NCI-H128 (cell line): ENCODE data around the gene LSM3.

Experiments
- DNase-seq: peaks from one replicate; lab custom pipeline; 2025; ENCODE audit not compliant: unreplicated experiment; lab: John Stamatoyannopoulos, UW

LSM3 gene

GRCh38 chr3:14178247-14179113, at the start of gene LSM3, which contains the start of gene XPC:
TSS of gene LSM3 (plus strand) at chr3:14178817. CDS start at chr3:14178861, 44 bp downstream.
TSS of gene XPC (minus strand) at chr3:14178601. CDS start at chr3:14178568, 33 bp downstream.
- DNase-seq: peak; percentile 92

DNA sequence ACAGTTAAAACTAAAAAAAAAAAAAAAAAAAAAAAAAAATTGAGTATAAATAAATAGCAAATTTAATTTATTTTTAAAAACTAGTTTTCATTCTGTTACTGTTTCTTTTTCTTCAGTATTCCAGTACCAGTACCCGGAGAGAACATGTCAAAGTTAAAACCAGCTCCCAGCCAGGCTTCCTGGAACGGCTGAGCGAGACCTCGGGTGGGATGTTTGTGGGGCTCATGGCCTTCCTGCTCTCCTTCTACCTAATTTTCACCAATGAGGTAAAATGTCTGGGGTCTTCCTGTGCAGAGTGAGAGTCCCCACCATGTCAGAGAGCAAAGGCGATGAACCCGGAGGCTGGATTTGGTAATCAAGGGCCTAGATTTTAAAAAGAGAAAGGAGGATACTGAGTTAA, 49.3 kb upstream of the LSM3 start:
- DNase-seq: no peak

GRCh38 chr3:14130230-14130629, 48.4 kb upstream of the LSM3 start:
- no peak for DNase-seq

DNA sequence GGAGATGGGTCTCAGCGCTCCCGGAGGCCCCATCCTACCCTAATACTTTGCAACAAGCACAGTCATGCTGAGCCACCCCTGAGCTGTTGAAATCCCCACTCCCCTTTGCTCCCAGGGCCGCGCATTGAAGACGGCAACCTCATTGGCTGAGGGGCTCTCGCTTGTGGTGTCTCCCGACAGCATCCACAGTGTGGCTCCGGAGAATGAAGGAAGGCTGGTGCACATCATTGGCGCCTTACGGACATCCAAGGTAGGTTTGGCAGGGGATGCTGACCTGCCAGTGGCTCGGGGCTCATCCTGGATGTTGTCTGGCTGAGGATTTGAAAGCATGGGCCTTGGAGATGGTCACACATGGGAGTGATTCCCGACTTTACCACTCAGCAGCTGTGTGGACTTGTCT, 47.9 kb upstream of the LSM3 start:
- DNase-seq: no peak

GRCh38 chr3:14131134-14131533, 47.5 kb upstream of the LSM3 start:
- no peak for DNase-seq

GRCh38 chr3:14132120-14132519, 46.5 kb upstream of the LSM3 start:
- no peak for DNase-seq

GRCh38 chr3:14132689-14133088, 45.9 kb upstream of the LSM3 start:
- no peak for DNase-seq

GRCh38 chr3:14133188-14133800, 45.3 kb upstream of the LSM3 start:
- DNase-seq: no peak

- no peak for DNase-seq
Measured at GRCh38 chr3:14133876-14134275, 44.7 kb upstream of the LSM3 start.

- no peak for DNase-seq
Measured at GRCh38 chr3:14134291-14134690, 44.3 kb upstream of the LSM3 start.

GRCh38 chr3:14135581-14135980, 43.0 kb upstream of the LSM3 start:
- DNase-seq: no peak

GRCh38 chr3:14137004-14137403, 41.6 kb upstream of the LSM3 start:
- no peak for DNase-seq

- DNase-seq: no peak
Measured at GRCh38 chr3:14137445-14137844, 41.2 kb upstream of the LSM3 start.

- no peak for DNase-seq
Measured at GRCh38 chr3:14138109-14138877, 40.3 kb upstream of the LSM3 start.

GRCh38 chr3:14138878-14139655, 39.5 kb upstream of the LSM3 start:
- DNase-seq: no peak

DNA sequence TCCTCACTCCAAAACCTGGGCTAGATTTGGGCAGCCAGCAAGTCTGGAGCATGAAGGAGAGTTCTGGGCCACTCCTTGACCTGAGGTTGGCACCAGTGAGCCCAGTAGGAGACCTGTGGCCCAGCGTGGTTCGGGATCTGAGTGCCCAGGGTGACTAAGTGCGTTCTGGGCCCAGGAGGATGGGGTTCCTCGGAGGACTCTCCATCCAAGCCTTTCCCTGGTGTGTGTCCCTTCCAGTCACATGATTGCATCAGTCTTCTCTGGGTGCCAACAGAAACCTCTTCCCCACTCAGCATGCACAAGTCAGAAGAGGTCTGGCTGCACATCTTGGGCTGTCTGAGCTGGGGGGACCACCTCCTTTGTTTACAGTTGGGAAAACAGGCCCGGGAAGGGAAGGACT, 38.8 kb upstream of the LSM3 start:
- DNase-seq: no peak

DNA sequence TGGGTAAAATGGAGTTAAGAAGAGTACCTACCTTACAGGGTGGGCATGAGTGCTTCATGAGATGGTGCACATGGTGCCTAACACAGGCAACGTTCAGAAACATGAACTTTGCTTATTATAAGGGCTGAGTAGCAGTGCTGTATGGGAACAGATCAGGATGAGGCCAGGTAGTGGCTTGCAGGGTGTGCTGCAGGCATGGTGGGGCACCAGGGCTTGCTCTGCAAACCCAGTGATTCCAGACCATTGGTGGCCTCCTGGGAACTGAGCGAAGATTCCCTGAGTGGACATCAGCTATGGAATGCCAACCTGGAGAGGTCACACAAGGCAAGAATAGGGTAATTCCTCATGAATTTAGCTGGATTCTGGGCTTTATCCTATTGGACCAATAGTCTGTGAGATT, 37.9 kb upstream of the LSM3 start:
- DNase-seq: no peak

DNA sequence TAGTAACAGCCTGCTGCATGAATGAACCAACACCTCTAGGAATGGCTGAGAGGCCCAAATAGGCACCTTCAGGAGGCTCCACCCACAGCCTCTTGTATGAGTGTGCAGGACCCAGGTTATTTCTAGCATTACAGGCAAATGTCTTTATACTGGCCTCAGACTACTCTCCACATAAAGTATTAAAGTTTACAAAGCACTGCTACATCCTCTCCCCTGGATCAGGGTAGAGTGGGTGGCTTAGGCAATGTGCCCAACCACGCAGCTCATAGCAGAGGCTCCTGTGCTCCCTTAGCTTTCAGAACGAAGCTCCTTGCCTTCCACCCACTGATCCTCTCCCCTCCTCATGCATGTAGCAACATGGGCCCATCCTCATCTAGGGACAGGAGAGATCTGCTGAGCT, 37.5 kb upstream of the LSM3 start:
- DNase-seq: no peak

DNA sequence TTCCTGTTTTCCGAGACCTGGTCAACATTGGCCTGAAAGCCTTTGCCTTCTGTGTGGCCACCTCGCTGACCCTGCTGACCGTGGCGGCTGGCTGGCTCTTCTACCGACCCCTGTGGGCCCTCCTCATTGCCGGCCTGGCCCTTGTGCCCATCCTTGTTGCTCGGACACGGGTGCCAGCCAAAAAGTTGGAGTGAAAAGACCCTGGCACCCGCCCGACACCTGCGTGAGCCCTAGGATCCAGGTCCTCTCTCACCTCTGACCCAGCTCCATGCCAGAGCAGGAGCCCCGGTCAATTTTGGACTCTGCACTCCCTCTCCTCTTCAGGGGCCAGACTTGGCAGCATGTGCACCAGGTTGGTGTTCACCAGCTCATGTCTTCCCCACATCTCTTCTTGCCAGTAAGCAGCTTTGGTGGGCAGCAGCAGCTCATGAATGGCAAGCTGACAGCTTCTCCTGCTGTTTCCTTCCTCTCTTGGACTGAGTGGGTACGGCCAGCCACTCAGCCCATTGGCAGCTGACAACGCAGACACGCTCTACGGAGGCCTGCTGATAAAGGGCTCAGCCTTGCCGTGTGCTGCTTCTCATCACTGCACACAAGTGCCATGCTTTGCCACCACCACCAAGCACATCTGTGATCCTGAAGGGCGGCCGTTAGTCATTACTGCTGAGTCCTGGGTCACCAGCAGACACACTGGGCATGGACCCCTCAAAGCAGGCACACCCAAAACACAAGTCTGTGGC, 36.8 kb upstream of the LSM3 start:
- DNase-seq: no peak

GRCh38 chr3:14142567-14143270, 35.9 kb upstream of the LSM3 start:
- DNase-seq: no peak
